IPS-18c (cell line): Measurements from ENCODE around the gene GPR158.

Experiments
- H3K4me3 ChIP-seq: 2 replicates; pipeline ENCODE4 v1.7.0; 2013; ENCODE audit warnings: low read depth, mild to moderate bottlenecking, low read length, moderate library complexity; ENCODE audit not compliant: insufficient read depth
- H3K9me3 ChIP-seq: one replicate; pipeline ENCODE4 v1.6.1; 2013; ENCODE audit warnings: mild to moderate bottlenecking, low read length, moderate library complexity; ENCODE audit not compliant: control insufficient read depth, insufficient read depth

GPR158 gene

DNA sequence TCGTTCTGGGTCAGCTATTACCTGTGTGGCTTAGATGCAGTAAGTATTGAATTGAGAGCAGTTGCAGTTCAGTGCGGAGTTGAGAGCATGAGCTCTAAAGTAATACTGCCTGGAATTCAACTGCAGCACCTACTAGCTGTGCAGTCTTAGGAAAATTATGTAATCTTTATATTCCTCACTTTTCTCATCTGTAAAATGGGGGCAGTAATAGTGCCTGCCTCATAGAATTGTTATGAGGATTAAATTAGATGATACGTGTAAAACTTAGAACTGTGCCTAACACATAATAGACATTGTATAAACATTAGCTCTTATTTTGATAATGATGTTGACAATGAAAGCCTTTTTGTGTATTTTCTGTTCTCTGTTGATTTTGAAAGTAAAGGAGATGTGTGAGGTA is 330.0 kb downstream of the GPR158 start:
- H3K9me3 ChIP-seq, result no peaks in the 10 kb centered on the region
- no peak overlapping the region for H3K4me3 ChIP-seq

DNA sequence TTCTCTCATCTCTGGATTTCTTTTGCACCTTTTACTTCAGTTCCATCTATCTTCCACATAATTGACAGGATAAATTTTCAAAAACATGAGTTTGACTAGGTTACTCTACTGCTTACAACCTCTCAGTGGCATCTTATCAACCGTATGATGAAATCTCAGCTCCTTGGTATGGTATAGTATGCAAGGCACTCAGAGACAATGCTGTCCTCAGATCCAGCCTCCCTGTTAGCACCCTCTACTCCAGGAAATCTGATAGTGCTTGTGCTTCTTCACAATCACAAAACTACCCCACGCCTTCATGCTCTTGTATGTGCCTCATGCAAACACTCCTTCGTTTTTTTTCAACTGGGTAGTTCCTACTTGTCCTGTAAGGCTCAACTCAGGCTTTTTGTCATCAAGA is 330.7 kb downstream of the GPR158 start:
- Histone ChIP-seq H3K9me3 (no peaks in the 10 kb centered on the region), H3K4me3 (no peak overlapping the region)

DNA sequence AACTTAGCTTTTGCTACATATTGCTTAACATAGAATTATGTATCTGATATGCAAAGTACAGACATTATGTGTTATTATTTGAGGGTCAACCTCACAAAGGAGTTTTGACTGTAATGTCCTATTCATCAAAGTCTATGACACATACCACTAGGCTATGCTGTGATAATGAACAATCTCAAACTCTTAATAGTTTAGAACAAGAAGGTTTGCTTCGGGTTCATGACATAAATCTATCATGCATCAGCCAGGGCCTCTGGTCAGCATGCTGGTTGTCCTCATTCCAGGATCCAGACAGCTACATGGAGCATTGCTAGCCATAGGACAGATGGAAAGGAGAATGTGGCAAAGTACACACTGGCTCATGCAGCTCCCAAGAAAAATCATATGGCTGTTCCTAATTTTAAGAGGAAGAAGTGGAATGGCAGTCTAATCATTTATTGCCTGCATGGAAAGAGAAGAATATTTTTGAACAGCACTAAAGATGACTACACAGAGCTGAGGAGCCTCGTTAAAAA is 332.1 kb downstream of the GPR158 start:
- no peak overlapping the region for H3K4me3 ChIP-seq
- no peaks in the 10 kb centered on the region for H3K9me3 ChIP-seq

DNA sequence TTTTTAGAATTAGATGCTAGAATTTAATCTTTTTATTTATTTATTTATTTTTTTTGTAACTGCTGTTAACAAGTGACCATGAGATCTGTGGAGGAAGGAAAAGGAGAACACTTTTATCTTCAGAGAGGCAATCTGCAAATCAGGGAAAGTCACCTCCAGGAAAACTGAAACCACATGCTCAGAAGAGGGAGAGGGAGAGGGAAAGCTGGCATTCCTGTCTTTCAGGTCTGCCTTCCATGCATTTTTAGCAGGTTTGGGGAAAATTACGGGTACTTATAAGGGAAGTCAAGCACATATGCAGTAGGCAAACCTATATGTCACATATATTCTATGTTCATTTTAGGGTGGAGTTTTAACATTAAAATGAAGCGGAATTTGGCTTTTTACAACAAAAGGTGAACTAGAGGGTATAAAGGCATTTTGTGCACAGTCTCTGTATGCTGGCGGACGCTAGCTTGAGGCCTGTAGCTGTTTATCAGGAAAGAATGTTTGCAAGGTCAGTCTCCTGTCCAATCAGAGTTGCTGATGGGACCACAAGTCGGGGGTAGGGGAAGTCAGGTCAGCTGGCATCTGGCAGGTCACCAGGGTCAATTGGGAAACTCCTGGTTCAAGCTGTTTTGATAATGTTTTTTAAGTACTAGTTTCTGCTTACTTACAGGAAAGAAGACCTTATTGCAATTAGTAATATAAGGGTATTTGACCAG is 333.5 kb downstream of the GPR158 start:
- H3K4me3 ChIP-seq, result no peak overlapping the region
- H3K9me3 ChIP-seq, result no peaks in the 10 kb centered on the region

DNA sequence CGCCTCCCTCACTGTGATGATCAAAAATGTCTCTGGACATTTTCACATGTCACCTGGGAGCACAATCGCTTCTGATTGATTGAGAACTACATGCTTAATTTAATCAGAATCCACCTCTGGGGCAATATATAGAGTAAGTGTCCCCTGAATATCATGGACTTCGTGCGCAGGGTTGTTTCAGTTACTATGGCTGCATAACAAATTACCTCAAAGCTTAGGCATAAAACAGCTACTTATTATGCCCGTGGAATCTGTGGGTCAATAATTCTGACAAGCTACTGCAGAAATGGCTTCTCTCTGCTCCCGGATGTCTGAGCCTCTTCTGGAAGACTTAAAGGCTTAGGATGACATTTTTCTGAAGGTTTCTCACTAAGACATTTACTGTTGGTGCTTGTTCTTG is 334.4 kb downstream of the GPR158 start:
- H3K4me3 ChIP-seq, result no peak overlapping the region

DNA sequence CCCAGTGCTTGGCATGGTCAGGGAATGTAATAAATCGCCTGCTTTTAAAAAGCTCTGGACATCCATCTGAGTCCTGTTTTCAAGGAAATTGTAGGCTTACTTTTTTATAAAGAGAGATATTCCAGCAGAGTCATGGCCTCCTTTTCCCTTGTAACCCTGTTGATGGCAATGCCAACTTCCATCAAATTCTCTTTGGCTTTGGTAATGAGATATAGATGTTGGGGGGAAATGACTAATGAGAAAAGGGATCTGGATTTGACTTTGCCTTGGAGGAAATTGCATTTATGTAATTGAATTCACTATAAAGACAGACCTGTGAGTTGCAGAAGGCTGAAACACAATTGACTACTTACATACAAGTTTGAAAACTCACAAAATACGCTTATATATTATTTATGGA is 347.5 kb downstream of the GPR158 start:
- Histone ChIP-seq H3K9me3 (no peaks in the 10 kb centered on the region), H3K4me3 (no peak overlapping the region)

More for the DNA sequence above, 334.4 kb downstream of the GPR158 start:
- H3K9me3 ChIP-seq, result no peaks in the 10 kb centered on the region

DNA sequence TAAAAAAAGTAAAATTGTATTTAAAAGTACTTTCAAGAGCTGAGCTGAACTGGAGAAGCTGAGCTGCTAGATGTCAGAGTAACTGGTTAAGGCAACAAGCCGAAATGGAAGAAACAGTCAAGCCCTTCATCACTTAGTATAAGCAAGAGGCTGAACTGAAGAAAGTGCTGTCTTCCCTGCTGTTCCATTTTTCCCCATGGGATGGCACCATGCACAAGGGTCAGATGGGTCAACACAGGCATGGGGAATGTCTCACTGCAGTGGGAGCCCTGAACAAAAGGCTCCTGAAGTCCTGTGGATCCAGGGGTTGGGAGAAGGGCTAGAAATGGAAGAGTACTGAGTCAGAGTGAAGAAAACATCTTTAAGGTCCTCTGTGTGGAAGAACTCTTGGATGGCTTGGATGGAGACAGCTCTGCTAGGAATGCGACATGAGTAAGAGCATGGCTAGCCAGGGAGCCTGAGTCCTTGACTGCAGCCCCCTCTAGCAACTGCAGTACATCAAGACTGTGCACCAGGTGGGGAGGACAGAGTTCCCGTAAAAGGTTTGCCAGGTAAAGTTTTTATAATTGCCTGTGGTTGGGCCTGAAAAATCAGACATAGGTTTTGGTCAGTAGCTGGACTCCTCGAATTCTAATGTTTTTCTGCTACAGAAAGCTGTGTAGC is 348.3 kb downstream of the GPR158 start:
- Histone ChIP-seq H3K4me3 (no peak overlapping the region), H3K9me3 (no peaks in the 10 kb centered on the region)

DNA sequence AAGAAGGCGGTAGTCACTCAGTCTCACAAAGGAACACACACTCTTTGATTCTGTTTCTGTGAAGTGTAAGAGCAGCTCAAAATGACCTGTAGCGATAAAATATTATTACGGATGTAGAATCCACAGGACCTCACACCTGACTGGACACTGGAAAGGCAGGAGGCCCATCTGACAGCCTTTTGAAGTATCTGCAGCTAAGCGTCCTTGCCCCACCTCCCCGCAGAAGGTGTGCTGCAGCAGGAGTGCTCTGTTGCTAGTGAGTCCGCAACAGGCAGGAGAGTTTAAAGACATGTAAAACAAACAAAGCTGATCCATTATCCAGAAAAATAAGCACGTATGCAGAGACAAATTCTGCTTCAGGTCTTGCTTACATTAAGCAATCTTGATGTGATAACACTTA is 355.5 kb downstream of the GPR158 start:
- no peaks in the 10 kb centered on the region for H3K9me3 ChIP-seq
- H3K4me3 ChIP-seq, result no peak overlapping the region

DNA sequence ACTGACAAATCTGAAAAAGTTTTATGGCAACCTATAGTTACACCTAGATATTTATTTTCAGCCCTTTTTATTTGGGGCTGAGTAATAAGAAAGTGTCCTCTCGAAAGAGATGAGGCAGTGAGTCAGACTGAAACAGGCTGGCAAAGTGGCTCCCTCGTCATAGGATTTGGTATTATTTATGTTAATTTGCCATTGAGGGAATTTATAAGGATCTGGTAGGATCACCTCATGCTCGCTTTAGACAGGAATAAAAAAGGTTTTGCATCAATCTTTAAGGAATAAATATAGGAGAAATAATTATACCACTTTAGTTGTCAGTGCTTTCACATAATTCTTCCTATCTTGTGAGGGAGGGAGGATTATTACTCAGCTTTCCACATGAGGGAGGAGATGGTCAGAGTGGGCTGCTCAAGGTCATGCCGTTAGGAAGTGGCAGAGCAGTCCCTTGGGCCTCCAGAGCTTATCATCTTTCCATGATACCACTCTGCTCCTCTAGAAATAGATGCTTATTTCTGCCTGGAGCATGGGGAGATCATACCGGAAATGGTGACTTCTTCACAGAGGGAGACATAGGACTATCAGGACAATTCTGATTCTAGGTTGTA is 356.8 kb downstream of the GPR158 start:
- H3K4me3 ChIP-seq, result no peak overlapping the region
- no peaks in the 10 kb centered on the region for H3K9me3 ChIP-seq

DNA sequence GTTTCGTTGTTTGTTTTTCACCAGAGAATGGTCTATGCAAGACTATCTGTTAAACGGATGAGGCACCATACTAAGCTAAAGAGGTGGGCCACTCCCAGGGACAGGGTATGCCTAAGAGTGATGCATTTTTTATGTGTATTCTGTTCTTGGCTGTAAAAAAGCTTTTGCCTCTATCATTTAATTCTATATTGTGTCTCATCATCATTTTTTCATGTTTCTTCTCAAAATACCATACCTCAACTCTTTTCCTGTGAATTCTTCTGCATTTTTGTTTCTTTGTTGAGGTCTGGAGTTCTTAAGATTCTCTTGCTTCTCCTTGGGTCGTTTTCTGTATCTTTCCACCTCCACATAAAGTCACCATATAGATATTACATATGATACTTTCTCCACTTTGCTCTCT is 357.4 kb downstream of the GPR158 start:
- Histone ChIP-seq H3K9me3 (no peaks in the 10 kb centered on the region), H3K4me3 (no peak overlapping the region)

DNA sequence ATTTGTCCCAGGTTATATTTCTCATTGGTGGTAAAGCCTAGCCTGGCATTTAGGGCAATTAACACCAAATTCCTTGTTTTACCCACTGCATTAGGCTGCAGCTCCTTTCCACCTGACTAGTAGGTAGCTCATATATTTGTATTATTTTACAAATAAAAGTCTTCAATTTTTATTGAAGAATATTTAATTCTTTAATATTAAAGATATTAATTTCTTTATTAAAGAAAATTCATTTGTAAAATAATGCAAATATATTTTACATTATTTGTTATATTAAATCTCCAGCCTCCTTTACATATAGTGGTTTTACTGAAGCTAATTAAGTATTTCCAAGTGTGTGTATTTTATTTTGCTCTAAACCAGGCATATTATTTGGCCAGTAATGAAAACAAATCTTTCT is 361.2 kb downstream of the GPR158 start:
- Histone ChIP-seq H3K4me3 (no peak overlapping the region), H3K9me3 (no peaks in the 10 kb centered on the region)

DNA sequence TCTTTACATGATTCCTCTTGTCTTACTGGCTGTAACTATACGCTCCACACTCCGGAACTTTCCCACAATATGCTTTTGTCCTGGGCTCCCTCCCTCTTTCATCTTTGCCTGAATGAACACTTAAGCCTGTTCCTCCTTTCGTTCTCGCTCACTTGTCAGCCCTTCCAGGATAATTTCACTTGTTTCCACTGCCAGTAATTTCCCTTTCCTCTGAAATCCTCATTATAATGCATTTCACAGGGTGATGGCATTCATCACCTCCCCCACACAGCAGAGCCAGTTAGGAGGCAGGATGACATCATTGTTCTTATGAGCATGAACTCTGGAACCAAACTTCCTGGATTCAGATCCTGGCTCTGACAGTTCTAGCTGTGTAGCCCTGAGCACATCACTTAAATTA is 372.6 kb downstream of the GPR158 start:
- no peak overlapping the region for H3K4me3 ChIP-seq

DNA sequence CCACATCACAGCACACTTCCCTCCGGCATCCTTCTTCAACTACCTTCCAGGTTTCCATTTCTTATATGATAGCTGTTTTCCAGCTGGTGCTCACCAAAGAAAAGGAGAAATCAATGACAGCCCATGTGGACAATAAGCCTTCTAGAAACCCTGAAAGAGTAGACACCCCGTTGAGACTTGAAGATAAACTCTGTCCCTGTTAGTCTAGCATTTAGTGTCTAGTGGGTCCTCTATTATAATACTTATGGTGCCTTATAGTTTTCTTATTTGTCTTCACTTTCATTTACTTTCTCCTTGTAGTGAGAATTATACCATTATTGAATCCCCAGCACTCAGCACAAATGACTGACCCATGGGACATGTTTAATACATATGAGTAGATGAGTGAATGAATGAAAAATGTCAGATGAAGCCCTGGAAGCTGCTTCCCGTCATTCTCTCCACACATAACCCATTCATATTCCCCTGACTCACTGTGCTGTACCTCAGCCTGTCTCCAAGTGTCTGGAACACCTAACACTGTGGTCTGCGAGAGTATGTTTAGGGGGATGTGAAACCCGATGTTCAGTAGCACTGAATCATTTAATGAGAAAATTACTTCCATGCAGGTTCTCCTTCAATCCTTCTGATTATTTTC is 377.6 kb downstream of the GPR158 start:
- Histone ChIP-seq H3K4me3 (no peak overlapping the region), H3K9me3 (no peaks in the 10 kb centered on the region)

More for the DNA sequence above, 372.6 kb downstream of the GPR158 start:
- H3K9me3 ChIP-seq, result no peaks in the 10 kb centered on the region

DNA sequence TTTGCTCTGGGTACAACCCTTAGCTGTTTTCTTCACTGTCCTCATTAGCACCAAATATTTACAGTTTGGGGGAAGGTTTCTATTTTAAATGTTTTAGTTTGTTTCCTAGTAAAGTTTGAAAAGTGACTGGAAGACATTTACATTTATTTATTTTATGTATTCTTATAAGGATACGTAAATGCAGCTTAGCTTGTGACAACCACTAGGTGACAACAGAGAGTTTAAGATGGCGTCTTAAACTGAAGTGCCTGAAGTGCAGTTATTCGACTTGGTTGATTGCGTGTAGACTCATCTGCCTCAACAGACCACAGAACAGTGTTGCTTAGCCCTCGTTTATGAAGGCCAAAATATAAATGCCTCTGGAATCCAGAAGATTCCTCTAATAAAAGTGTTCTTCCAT is 381.1 kb downstream of the GPR158 start:
- no peaks in the 10 kb centered on the region for H3K9me3 ChIP-seq
- H3K4me3 ChIP-seq, result no peak overlapping the region

DNA sequence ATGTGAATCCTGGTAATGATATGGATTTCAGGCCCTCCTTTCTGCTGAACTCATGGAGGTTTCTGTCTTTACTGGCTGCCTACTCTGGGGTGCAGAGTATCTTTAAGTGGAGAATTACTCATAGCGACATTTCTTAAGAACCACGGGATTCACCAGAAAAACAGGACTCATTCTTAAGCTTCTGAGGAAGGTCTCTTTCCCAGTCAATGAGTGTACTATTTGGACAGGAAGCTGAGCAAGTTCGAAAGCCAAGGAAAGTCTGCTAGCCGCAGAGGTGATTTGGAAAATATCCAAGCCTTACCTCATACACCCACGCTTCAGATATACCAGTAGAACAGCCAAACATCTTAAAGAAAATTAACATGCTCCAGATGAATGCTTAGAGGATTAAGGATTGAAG is 381.7 kb downstream of the GPR158 start:
- H3K9me3 ChIP-seq, result no peaks in the 10 kb centered on the region
- H3K4me3 ChIP-seq, result no peak overlapping the region

DNA sequence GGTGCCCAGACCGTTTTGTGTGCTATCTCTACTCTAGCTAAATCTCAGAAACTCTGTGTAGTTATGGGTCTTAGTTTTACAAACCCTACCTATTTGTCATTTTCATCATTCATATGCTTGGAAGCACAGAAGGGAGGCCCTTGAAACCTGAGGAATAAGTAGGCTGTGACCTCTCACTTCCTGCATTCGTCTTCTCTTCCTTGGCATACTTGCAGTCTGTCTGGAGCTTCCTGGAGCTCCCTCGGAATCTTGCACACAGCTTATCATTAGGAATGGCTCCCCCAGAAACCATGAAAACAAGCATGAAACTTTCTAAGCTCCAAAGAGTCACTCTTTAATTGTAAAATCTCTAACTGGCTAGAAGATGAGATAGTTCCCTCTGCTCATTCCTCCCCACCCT is 382.3 kb downstream of the GPR158 start:
- Histone ChIP-seq H3K4me3 (no peak overlapping the region), H3K9me3 (no peaks in the 10 kb centered on the region)

DNA sequence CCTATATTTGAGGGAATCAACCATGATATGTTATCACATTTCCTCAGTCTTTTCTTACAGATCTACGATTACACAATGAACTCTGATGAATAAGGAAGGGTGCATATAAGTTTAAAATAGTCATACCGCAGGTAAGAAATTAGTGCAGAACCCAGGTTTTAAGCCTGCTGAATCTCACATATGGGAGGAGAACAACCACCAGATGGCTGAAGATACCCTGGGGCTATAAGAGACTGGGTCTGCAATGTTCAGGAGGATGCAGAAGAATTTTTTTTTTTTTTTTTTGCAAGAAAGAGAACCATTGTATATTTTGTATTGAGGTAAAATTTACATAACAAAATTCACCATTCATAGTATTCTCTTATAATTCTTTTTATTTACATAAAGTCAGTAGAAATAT is 387.0 kb downstream of the GPR158 start:
- H3K9me3 ChIP-seq, result no peaks in the 10 kb centered on the region
- H3K4me3 ChIP-seq, result no peak overlapping the region

DNA sequence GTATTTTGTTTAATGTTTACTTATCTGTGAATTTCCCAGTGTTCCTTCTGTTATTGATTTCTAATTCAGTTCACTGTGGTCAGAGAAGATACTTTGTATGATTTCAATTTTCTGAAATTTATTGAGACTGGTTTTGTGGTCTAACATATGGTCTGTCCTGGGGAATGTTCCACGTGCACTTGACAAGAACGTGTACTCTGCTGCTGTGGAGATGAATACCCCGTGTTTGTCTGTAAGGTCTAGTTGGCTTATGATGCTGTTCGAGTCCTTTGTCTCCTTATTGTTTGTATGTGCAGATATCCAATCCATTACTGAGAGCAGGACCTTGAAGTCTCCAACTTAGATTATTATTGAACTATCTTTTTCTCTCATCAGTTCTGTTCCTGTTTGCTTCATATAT is 387.7 kb downstream of the GPR158 start:
- Histone ChIP-seq H3K4me3 (no peak overlapping the region), H3K9me3 (no peaks in the 10 kb centered on the region)
